DND-41 (cell line): ENCODE results near the gene UCP1.
"Not testable (repeated sequence)": the region's sequence is repeated elsewhere in the genome, so short reads cannot be mapped to it uniquely, and the experiment has no call there.

Experiments
- ATAC-seq: fragments of 200-7000 bp; cut with Tn5 transposase; 3 replicates; pipeline ENCODE4 v1.9.1; 2021; ENCODE audit warnings: low read depth; ENCODE audit not compliant: insufficient read depth
- DNase-seq: peaks from one replicate; pipeline ENCODE4 v3.0.0-alpha.2; 2020
- H2AFZ ChIP-seq: 2 replicates; pipeline ENCODE4 v1.6.0; 2012; ENCODE audit warnings: low read depth, low read length
- H3K27ac ChIP-seq: 2 replicates; pipeline ENCODE4 v1.5.1; 2012; ENCODE audit warnings: low read length, inconsistent platforms
- H3K27me3 ChIP-seq: fragments of 200-600 bp; sonication (generic); 2 replicates; pipeline ENCODE4 v1.6.0; 2012; ENCODE audit warnings: low read length, mild to moderate bottlenecking, inconsistent platforms; ENCODE audit not compliant: insufficient read depth, poor library complexity
- H3K36me3 ChIP-seq: 2 replicates; pipeline ENCODE4 v1.5.1; 2012; ENCODE audit warnings: low read length, inconsistent platforms; ENCODE audit not compliant: insufficient read depth
- H3K4me1 ChIP-seq: 2 replicates; pipeline ENCODE4 v1.5.1; 2012; ENCODE audit warnings: mild to moderate bottlenecking, low read length; ENCODE audit not compliant: insufficient read depth
- H3K4me2 ChIP-seq: 2 replicates; pipeline ENCODE4 v1.6.0; 2012; ENCODE audit warnings: mild to moderate bottlenecking, moderate library complexity, low read length, inconsistent platforms; ENCODE audit not compliant: insufficient read depth
- H3K4me3 ChIP-seq, 2 experiments: fragments of 200-600 bp in 1 of 2; shearing (Covaris generic) in 1 of 2; 2 replicates each; pipeline ENCODE4 v1.5.1; 2012 to 2016; ENCODE audit warnings: inconsistent platforms in 2 of 2, low read length in 2 of 2, mild to moderate bottlenecking in 2 of 2, low read depth in 1 of 2, moderate library complexity in 1 of 2
- H3K79me2 ChIP-seq: 2 replicates; pipeline ENCODE4 v1.6.0; 2012; ENCODE audit warnings: low read length, inconsistent platforms; ENCODE audit not compliant: insufficient read depth
- H3K9ac ChIP-seq: 2 replicates; pipeline ENCODE4 v1.6.0; 2012; ENCODE audit warnings: low read depth, mild to moderate bottlenecking, inconsistent platforms, low read length, moderate library complexity
- H3K9me3 ChIP-seq: 2 replicates; pipeline ENCODE4 v1.5.1; 2012; ENCODE audit warnings: low read length, moderate library complexity, mild to moderate bottlenecking, inconsistent platforms; ENCODE audit not compliant: insufficient read depth, severe bottlenecking
- H4K20me1 ChIP-seq: 2 replicates; pipeline ENCODE4 v1.6.0; 2012; ENCODE audit warnings: low read length; ENCODE audit not compliant: insufficient read depth
- CTCF ChIP-seq: IDR thresholded peaks from 2 replicates; pipeline ENCODE4 v1.5.1; 2012; ENCODE audit warnings: borderline replicate concordance, low read length, moderate library complexity, mild to moderate bottlenecking; ENCODE audit not compliant: poor library complexity, severe bottlenecking; ENCODE audit errors: extremely low read depth
- EZH2 ChIP-seq: IDR thresholded peaks from 3 replicates; pipeline ENCODE4 v1.6.1; 2012; ENCODE audit warnings: borderline replicate concordance, low read depth, mild to moderate bottlenecking, moderate library complexity, low read length, inconsistent platforms; ENCODE audit not compliant: severe bottlenecking

Gene UCP1

GRCh38 chr4:140523370-140523856 is 45.3 kb downstream of the UCP1 start:
- no peaks in the 10 kb centered on the region for H4K20me1 ChIP-seq
- H3K27me3 ChIP-seq, result no peaks in the 10 kb centered on the region
- ATAC-seq (no peak), DNase-seq (no peak)
- peak overlapping the region; percentile 31; the same call in 1 of the 2 replicates for H3K9ac ChIP-seq
- H3K4me1 ChIP-seq, result peaks cover 23% of the 10 kb centered on the region
- H3K36me3 ChIP-seq, result peaks cover 8% of the 10 kb centered on the region; the same call in 1 of the 2 replicates
- H2AFZ ChIP-seq, result peak overlapping the region; percentile 92
- H3K9me3 ChIP-seq, result no peaks in the 10 kb centered on the region
- peak overlapping the region; percentile 88 for H3K4me2 ChIP-seq
- H3K4me3 ChIP-seq, result peak overlapping the region in 1 of 2 experiments; percentile 76; a peak in 2 of 4 replicates
- H3K79me2 ChIP-seq, result peaks cover 15% of the 10 kb centered on the region
- no peak for TF ChIP-seq EZH2
- no peak for TF ChIP-seq CTCF
- H3K27ac ChIP-seq, result peak overlapping the region; percentile 56; the same call in 1 of the 2 replicates

GRCh38 chr4:140515423-140515822 is 53.3 kb downstream of the UCP1 start:
- Histone ChIP-seq H3K27me3 (no peaks in the 10 kb centered on the region), H3K4me1 (no peaks in the 10 kb centered on the region), H3K9me3 (no peaks in the 10 kb centered on the region), H3K4me2 (no peak overlapping the region), H3K9ac (no peak overlapping the region), H2AFZ (no peak overlapping the region), H4K20me1 (no peaks in the 10 kb centered on the region), H3K36me3 (no peaks in the 10 kb centered on the region), H3K79me2 (no peaks in the 10 kb centered on the region), H3K27ac (no peak overlapping the region), H3K4me3 (no peak overlapping the region)
- ATAC-seq (no peak), DNase-seq (no peak)
- TF ChIP-seq EZH2, result no peak
- no peak for TF ChIP-seq CTCF

- not testable (repeated sequence) for H3K27me3 ChIP-seq, H3K4me2 ChIP-seq, H3K9ac ChIP-seq, H3K36me3 ChIP-seq, H3K9me3 ChIP-seq, H3K4me1 ChIP-seq, ATAC-seq, H3K4me3 ChIP-seq, DNase-seq, H3K79me2 ChIP-seq, H4K20me1 ChIP-seq, H2AFZ ChIP-seq, H3K27ac ChIP-seq
These were observed 55.0 kb downstream of the UCP1 start for GRCh38 chr4:140513765-140514164.
